ENCODE data around the gene TACC3.

TACC3 gene

DNA sequence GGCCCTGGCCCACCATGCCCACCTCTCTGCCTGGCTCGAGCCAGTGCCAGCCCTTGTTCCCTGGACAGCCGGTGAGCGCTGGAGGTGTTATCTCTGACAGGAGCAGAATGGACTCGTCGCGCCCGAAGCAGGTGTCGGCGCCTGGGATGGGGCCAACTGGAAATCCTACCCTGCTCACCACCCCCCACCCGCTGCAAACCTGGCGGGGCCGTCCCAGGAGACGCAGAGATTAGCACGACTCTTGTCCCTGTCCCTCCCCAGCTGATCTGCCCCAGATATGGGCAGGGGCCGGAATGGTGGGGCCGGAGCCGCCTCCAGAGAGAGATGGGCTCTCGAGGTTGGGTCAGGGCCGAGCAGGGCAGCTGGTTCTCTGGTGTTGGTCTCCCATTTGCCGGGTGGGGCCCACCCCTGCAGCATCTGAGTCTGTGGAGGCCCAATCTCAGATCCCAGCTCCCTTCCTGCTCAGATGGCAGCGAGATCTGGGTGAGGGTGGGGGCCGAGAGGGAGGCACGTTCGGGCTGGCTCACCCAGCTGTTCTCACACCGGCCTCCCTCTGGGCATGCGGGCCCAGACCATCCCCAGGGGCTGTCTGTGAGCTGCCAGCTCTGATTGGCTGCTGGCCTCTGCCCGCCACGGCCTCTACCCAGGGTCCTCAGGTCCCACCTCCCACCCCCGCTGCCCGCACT, 51.7 kb downstream of the TACC3 start:
- H2AFZ ChIP-seq (ENCODE audit: low read length), result no peak overlapping the region
- H3K27ac ChIP-seq (ENCODE audit: low read length), result no peak overlapping the region
- H3F3A ChIP-seq (ENCODE audit: insufficient read depth, low read length), result no peaks in the 10 kb centered on the region
- H3K9me2 ChIP-seq (replicated peaks; ENCODE audit: insufficient read depth, low read length), result no peaks in the 10 kb centered on the region
- no peaks in the 10 kb centered on the region for H3K4me1 ChIP-seq (ENCODE audit: low read length)
- H4K20me1 ChIP-seq (ENCODE audit: insufficient read depth, low read length), result no peaks in the 10 kb centered on the region
- no peak for DNase-seq
- no peak for TF ChIP-seq EZH2 (optimal IDR thresholded peaks at IDR 0.05; ENCODE audit: low read depth, low read length)
- TF ChIP-seq, protein P1, sequence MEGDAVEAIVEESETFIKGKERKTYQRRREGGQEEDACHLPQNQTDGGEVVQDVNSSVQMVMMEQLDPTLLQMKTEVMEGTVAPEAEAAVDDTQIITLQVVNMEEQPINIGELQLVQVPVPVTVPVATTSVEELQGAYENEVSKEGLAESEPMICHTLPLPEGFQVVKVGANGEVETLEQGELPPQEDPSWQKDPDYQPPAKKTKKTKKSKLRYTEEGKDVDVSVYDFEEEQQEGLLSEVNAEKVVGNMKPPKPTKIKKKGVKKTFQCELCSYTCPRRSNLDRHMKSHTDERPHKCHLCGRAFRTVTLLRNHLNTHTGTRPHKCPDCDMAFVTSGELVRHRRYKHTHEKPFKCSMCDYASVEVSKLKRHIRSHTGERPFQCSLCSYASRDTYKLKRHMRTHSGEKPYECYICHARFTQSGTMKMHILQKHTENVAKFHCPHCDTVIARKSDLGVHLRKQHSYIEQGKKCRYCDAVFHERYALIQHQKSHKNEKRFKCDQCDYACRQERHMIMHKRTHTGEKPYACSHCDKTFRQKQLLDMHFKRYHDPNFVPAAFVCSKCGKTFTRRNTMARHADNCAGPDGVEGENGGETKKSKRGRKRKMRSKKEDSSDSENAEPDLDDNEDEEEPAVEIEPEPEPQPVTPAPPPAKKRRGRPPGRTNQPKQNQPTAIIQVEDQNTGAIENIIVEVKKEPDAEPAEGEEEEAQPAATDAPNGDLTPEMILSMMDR (IDR thresholded peaks at IDR 0.05; ENCODE audit: low read length), result no peak
- no peak for TF ChIP-seq EZH2phosphoT487 (IDR thresholded peaks at IDR 0.05; ENCODE audit: low read length)
- H3K4me3 ChIP-seq (ENCODE audit: low read length), result no peak overlapping the region
- no peak overlapping the region for H3K9ac ChIP-seq (ENCODE audit: low read length)
- no peaks in the 10 kb centered on the region for H3K9me3 ChIP-seq (replicated peaks; ENCODE audit: insufficient read depth, low read length)
- no peaks in the 10 kb centered on the region for H3K79me2 ChIP-seq (ENCODE audit: low read length)
- no peaks in the 10 kb centered on the region for H3K36me3 ChIP-seq (replicated peaks; ENCODE audit: insufficient read depth, low read length)
- H3K27me3 ChIP-seq (replicated peaks; ENCODE audit: insufficient read depth, low read length), result peaks cover 97% of the 10 kb centered on the region
- no peak overlapping the region for H3K4me2 ChIP-seq (ENCODE audit: low read depth, low read length)

DNA sequence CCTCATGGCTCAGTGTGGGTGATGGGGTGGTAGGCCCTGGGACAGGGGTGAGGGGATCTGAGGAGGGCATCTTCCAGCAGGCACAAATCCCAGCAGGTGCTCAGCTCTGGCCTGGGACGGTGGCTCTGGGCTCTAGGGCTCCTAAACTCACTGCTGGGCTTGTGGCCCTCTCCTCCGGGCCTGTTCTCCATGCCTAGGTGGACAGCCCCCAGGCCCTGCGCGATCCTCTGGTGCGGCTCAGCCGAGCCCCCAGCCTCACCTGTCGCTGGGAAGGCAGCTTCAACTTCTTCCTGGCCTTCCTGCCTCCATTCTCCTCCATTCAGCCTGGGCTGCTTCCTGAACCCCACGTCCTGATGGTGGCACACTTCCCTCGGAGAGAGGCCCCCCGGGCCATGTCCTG, 52.4 kb downstream of the TACC3 start:
- Histone ChIP-seq H2AFZ (ENCODE audit: low read length) (no peak overlapping the region), H3K4me1 (ENCODE audit: low read length) (no peaks in the 10 kb centered on the region), H4K20me1 (ENCODE audit: insufficient read depth, low read length) (no peaks in the 10 kb centered on the region), H3K9me3 (replicated peaks; ENCODE audit: insufficient read depth, low read length) (no peaks in the 10 kb centered on the region), H3K9me2 (replicated peaks; ENCODE audit: insufficient read depth, low read length) (no peaks in the 10 kb centered on the region), H3K36me3 (replicated peaks; ENCODE audit: insufficient read depth, low read length) (no peaks in the 10 kb centered on the region), H3K27me3 (replicated peaks; ENCODE audit: insufficient read depth, low read length) (peaks cover 97% of the 10 kb centered on the region), H3F3A (ENCODE audit: insufficient read depth, low read length) (no peaks in the 10 kb centered on the region), H3K27ac (ENCODE audit: low read length) (no peak overlapping the region), H3K4me2 (ENCODE audit: low read depth, low read length) (no peak overlapping the region), H3K4me3 (ENCODE audit: low read length) (no peak overlapping the region), H3K79me2 (ENCODE audit: low read length) (no peaks in the 10 kb centered on the region), H3K9ac (ENCODE audit: low read length) (no peak overlapping the region)
- TF ChIP-seq, protein P1 (IDR thresholded peaks at IDR 0.05; ENCODE audit: low read length), result no peak
- no peak for TF ChIP-seq EZH2 (optimal IDR thresholded peaks at IDR 0.05; ENCODE audit: low read depth, low read length)
- TF ChIP-seq EZH2phosphoT487 (IDR thresholded peaks at IDR 0.05; ENCODE audit: low read length), result no peak
- no peak for DNase-seq

DNA sequence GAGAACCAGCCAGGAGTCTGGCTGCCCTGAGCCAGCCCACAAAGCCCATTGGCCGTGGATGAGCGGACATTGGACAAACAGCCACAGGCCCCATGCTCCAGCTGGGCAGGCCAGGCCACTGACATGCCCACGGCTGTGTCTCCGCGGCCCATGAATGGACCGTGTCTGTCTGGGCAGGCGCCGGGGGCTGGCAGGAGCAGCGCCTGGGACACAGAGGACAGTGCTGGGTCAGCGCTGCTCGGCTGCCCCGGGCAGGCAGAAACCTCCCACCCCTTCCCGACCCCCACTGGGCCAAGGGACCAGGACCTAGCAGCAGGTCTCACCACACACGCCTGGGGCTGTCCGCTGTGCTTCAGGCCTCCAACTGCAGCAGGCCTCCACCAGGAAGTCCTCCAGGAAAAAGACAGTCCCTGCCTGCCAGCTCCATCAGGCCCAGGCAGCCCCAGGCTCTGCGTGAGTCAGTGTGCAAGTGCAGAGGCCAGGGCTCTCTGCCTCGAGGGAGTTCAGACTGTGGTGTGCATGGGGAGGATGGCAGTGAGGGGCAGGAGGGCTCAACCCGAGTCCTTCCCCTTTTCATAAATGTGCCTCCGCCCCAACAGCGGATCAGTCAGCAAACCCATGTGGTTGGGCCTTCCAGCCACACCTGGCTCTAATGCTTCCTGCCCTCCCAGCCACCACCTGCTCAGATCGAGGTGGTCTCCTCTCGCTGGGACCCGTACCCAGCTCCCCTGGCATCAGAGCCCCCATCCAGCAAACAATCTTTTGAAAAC, 54.6 kb downstream of the TACC3 start:
- Histone ChIP-seq H3K4me1 (ENCODE audit: low read length) (no peaks in the 10 kb centered on the region), H3K27me3 (replicated peaks; ENCODE audit: insufficient read depth, low read length) (peaks cover 95% of the 10 kb centered on the region), H4K20me1 (ENCODE audit: insufficient read depth, low read length) (no peaks in the 10 kb centered on the region), H3K36me3 (replicated peaks; ENCODE audit: insufficient read depth, low read length) (no peaks in the 10 kb centered on the region), H3F3A (ENCODE audit: insufficient read depth, low read length) (no peaks in the 10 kb centered on the region), H3K9ac (ENCODE audit: low read length) (no peak overlapping the region), H3K9me2 (replicated peaks; ENCODE audit: insufficient read depth, low read length) (no peaks in the 10 kb centered on the region), H3K9me3 (replicated peaks; ENCODE audit: insufficient read depth, low read length) (no peaks in the 10 kb centered on the region), H3K27ac (ENCODE audit: low read length) (no peak overlapping the region), H2AFZ (ENCODE audit: low read length) (no peak overlapping the region), H3K4me2 (ENCODE audit: low read depth, low read length) (no peak overlapping the region), H3K4me3 (ENCODE audit: low read length) (no peak overlapping the region), H3K79me2 (ENCODE audit: low read length) (no peaks in the 10 kb centered on the region)
- DNase-seq, result no peak
- TF ChIP-seq EZH2 (optimal IDR thresholded peaks at IDR 0.05; ENCODE audit: low read depth, low read length), result no peak
- TF ChIP-seq, protein P1 (IDR thresholded peaks at IDR 0.05; ENCODE audit: low read length), result no peak
- no peak for TF ChIP-seq EZH2phosphoT487 (IDR thresholded peaks at IDR 0.05; ENCODE audit: low read length)
